H1 (cell line): ENCODE results near the gene TAF15. TPM values are rescaled to one million over a fixed set of nuclear protein-coding genes. Genes with fewer than 3 reads are reported as not detected.

ENCODE experiments used
- CTCF ChIA-PET: fragments of 300-600 bp; sonication (Branson Sonifier 250); formaldehyde crosslinking; loops from one replicate; lab custom pipeline; 2021; ENCODE audit not compliant: partially characterized antibody; lab: Charles Lee
- POLR2A ChIA-PET: fragments of 300-600 bp; sonication (Branson Sonifier 250); formaldehyde crosslinking; loops from one replicate; lab custom pipeline; 2021; ENCODE audit warnings: inconsistent platforms; ENCODE audit not compliant: partially characterized antibody; lab: Charles Lee
- DNase-seq, 2 experiments: peaks; one replicate each; pipeline versions ENCODE4 v3.0.0 to v3.0.0-alpha.2; 2010 to 2022; ENCODE audit warnings: low spot score in 2 of 2, low read depth in 1 of 2, mixed read lengths in 1 of 2
- FAIRE-seq: peaks from 2 replicates; lab custom pipeline; 2011; peaks lifted over from hg19 to GRCh38; lab: Jason Lieb, UNC
- H2AFZ ChIP-seq: 2 replicates; pipeline ENCODE4 v1.8.1; 2012; ENCODE audit warnings: low read length, inconsistent platforms
- H2AK5ac ChIP-seq: 2 replicates; pipeline ENCODE4 v1.6.1; 2013; ENCODE audit warnings: low read depth, low read length
- H2BK120ac ChIP-seq: replicated peaks from 2 replicates; pipeline ENCODE3; 2013; ENCODE audit warnings: low read depth, low read length, inconsistent platforms
- H2BK12ac ChIP-seq: 2 replicates; pipeline ENCODE4 v1.6.1; 2013; ENCODE audit warnings: low read depth, low read length
- H2BK15ac ChIP-seq: 2 replicates; pipeline ENCODE4 v1.6.1; 2013; ENCODE audit warnings: low read length
- H2BK20ac ChIP-seq: 2 replicates; pipeline ENCODE4 v1.6.1; 2013; ENCODE audit warnings: low read length
- H2BK5ac ChIP-seq: 2 replicates; pipeline ENCODE4 v1.6.1; 2013; ENCODE audit warnings: low read depth, low read length
- H3K14ac ChIP-seq: 2 replicates; pipeline ENCODE4 v1.6.1; 2013; ENCODE audit warnings: inconsistent platforms; ENCODE audit not compliant: insufficient read length
- H3K18ac ChIP-seq: 2 replicates; pipeline ENCODE4 v1.6.1; 2013; ENCODE audit warnings: low read length; ENCODE audit errors: extremely low read depth
- H3K23ac ChIP-seq: 2 replicates; pipeline ENCODE4 v1.6.1; 2013; ENCODE audit warnings: inconsistent platforms; ENCODE audit not compliant: insufficient read length
- H3K23me2 ChIP-seq: 2 replicates; pipeline ENCODE4 v1.6.1; 2013; ENCODE audit warnings: low read depth, low read length
- H3K27ac ChIP-seq: 2 replicates; pipeline ENCODE4 v1.6.1; 2011; ENCODE audit warnings: low read depth, low read length, inconsistent platforms
- H3K27me3 ChIP-seq, 4 experiments: replicated peaks in 1 of 4; 1 replicate in 1 of 4; 2 replicates in 3 of 4; pipeline versions ENCODE4 v1.6.1 to v1.8.1; 2011 to 2013; ENCODE audit warnings: low read length in 3 of 4, mild to moderate bottlenecking in 3 of 4, inconsistent platforms in 2 of 4, mixed read lengths in 2 of 4, moderate library complexity in 1 of 4; ENCODE audit not compliant: control insufficient read depth in 3 of 4, insufficient read depth in 3 of 4; ENCODE audit errors: extremely low read depth in 1 of 4
- H3K36me3 ChIP-seq, 4 experiments: 2 replicates each; pipeline versions ENCODE4 v1.6.1 to v1.8.1; 2011 to 2013; ENCODE audit warnings: mild to moderate bottlenecking in 4 of 4, low read length in 3 of 4, moderate library complexity in 2 of 4, control low read depth in 1 of 4, inconsistent platforms in 1 of 4; ENCODE audit not compliant: insufficient read depth in 4 of 4, control insufficient read depth in 2 of 4
- H3K4ac ChIP-seq: replicated peaks from 2 replicates; pipeline ENCODE3; 2013; ENCODE audit warnings: low read length, low read depth, mixed read lengths, inconsistent platforms; ENCODE audit not compliant: insufficient read length
- H3K4me1 ChIP-seq, 4 experiments: replicated peaks in 1 of 4; 1 replicate in 1 of 4; 2 replicates in 3 of 4; pipeline versions ENCODE4 v1.6.1 to v1.8.1; 2011 to 2013; ENCODE audit warnings: low read length in 3 of 4, inconsistent platforms in 2 of 4, mixed read lengths in 1 of 4; ENCODE audit not compliant: insufficient read depth in 4 of 4, control insufficient read depth in 3 of 4
- H3K4me2 ChIP-seq, 2 experiments: 2 replicates each; pipeline versions ENCODE4 v1.6.1 to v1.8.1; 2011 to 2013; ENCODE audit warnings: low read depth in 2 of 2, low read length in 2 of 2, control low read depth in 1 of 2, inconsistent platforms in 1 of 2, mild to moderate bottlenecking in 1 of 2; ENCODE audit not compliant: insufficient read depth in 1 of 2
- H3K4me3 ChIP-seq, 4 experiments: fragments of 200-600, 300-600 bp in 1 of 4; sonication (generic), shearing (Covaris generic), sonication (Bioruptor Twin) in 1 of 4; 2 replicates each; pipeline versions ENCODE4 v1.5.1 to v1.8.1; 2011 to 2016; ENCODE audit warnings: low read length in 4 of 4, low read depth in 3 of 4, control low read depth in 2 of 4, inconsistent platforms in 2 of 4, mild to moderate bottlenecking in 2 of 4, mixed read lengths in 1 of 4, moderate library complexity in 1 of 4; ENCODE audit not compliant: insufficient read depth in 2 of 4; ENCODE audit errors: extremely low read depth in 1 of 4
- H3K56ac ChIP-seq: replicated peaks from 2 replicates; pipeline ENCODE3; 2013; ENCODE audit warnings: low read depth, mild to moderate bottlenecking, mixed read lengths, low read length, inconsistent platforms; ENCODE audit not compliant: insufficient read length
- H3K79me1 ChIP-seq: 2 replicates; pipeline ENCODE4 v1.6.1; 2013; ENCODE audit warnings: low read depth, low read length, control low read depth
- H3K79me2 ChIP-seq, 2 experiments: 2 replicates each; pipeline versions ENCODE4 v1.6.1 to v1.8.1; 2012 to 2013; ENCODE audit warnings: low read length in 2 of 2, mild to moderate bottlenecking in 2 of 2, inconsistent platforms in 1 of 2; ENCODE audit not compliant: insufficient read depth in 2 of 2, control insufficient read depth in 1 of 2
- H3K9ac ChIP-seq, 4 experiments: replicated peaks in 1 of 4; 1 replicate in 1 of 4; 2 replicates in 3 of 4; pipeline versions ENCODE4 v1.6.1 to v1.8.1; 2011 to 2013; ENCODE audit warnings: low read depth in 3 of 4, low read length in 3 of 4, control low read depth in 2 of 4, mild to moderate bottlenecking in 2 of 4, moderate library complexity in 2 of 4, inconsistent platforms in 1 of 4; ENCODE audit errors: extremely low read depth in 1 of 4
- H3K9me3 ChIP-seq, 2 experiments: 2 replicates each; pipeline versions ENCODE4 v1.6.1 to v1.8.1; 2012 to 2013; ENCODE audit warnings: mild to moderate bottlenecking in 2 of 2, moderate library complexity in 2 of 2, control low read depth in 1 of 2, inconsistent platforms in 1 of 2, low read depth in 1 of 2, low read length in 1 of 2, mixed read lengths in 1 of 2; ENCODE audit not compliant: insufficient read depth in 2 of 2
- H4K20me1 ChIP-seq, 2 experiments: replicated peaks in 1 of 2; 2 replicates each; pipeline versions ENCODE3 to v1.8.1; 2011 to 2013; ENCODE audit warnings: inconsistent platforms in 2 of 2, low read length in 2 of 2, mild to moderate bottlenecking in 1 of 2; ENCODE audit not compliant: insufficient read depth in 2 of 2, control insufficient read depth in 1 of 2
- H4K5ac ChIP-seq: 2 replicates; pipeline ENCODE4 v1.6.1; 2013; ENCODE audit warnings: low read length, low read depth, mixed read lengths, inconsistent platforms; ENCODE audit not compliant: insufficient read length
- H4K8ac ChIP-seq: 2 replicates; pipeline ENCODE4 v1.8.0; 2013; ENCODE audit warnings: mild to moderate bottlenecking, moderate library complexity, low read length, inconsistent platforms; ENCODE audit not compliant: insufficient read depth; ENCODE audit errors: extremely low read depth
- H4K91ac ChIP-seq: replicated peaks from 2 replicates; pipeline ENCODE3; 2013; ENCODE audit warnings: low read length, mixed read lengths, inconsistent platforms; ENCODE audit not compliant: insufficient read length
- WGBS, 2 experiments: shearing (Covaris generic) in 1 of 2; methylation state at CpG; one replicate each; pipeline versions ENCODE4 v1.1.6 to v1.1.7; 2013 to 2015; ENCODE audit warnings: low lambda C conversion rate in 2 of 2, mixed read lengths in 2 of 2, inconsistent platforms in 1 of 2, low coverage in 1 of 2, missing lambda C conversion rate in 1 of 2; ENCODE audit not compliant: insufficient replicate concordance in 2 of 2, insufficient coverage in 1 of 2, insufficient read length in 1 of 2; ENCODE audit errors: extremely low coverage in 1 of 2, missing lambda C conversion rate in 1 of 2; 5-methylcytosine and 5-hydroxymethylcytosine counted together
- polyA plus RNA-seq, 7 experiments: library from polyadenylated mRNA; depleted of rRNA in 3 of 7; stranded (reverse) in 5 of 7; unstranded in 2 of 7; fragments of >200 nt in 5 of 7; fragments of 200-250 nt in 2 of 7; gene quantifications; 1 replicate in 5 of 7; 2 replicates in 1 of 7; 4 replicates in 1 of 7; pipeline versions ENCODE4 v1.2.1 to v1.2.3, GENCODE V29; 2011 to 2013; ENCODE audit warnings: missing spikeins in 2 of 7, mixed read lengths in 2 of 7
- total RNA-seq: library from RNA; stranded (reverse); fragmentation: NEBNext Ultra II Directional; extraction: Animal tissue kit (Norgen Biotek cat#: 25700); gene quantifications from 2 replicates; pipeline ENCODE4 v1.2.1, GENCODE V29; 2021

TAF15 gene
- total and polyA plus RNA-seq, 2 of the 8 experiments (the other 6 are each of a cell fraction or from before 2014, with no cell fraction given): 80.1 to 338 TPM

DNA sequence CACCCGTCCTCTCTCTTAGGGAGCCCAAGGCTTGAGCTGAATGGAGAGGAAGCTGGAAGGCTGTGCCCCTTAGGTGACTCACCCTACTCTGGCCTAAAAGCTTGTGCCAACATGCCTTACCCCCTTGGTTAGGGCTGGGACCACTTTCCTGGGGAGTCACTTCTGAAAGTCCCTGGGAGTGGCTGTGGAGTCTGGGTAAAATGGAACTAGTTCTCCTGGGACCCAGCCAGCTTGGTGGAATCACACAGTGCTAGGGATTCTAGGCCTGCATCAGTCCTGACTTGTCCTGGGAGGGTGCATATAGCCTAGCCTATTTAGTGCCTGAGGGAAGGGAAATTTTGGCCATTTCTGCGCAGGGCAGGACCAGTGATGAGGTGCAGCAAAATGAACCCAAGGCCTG lies 24.4 kb upstream of the TAF15 start:
- H3K4ac ChIP-seq: no peak overlapping the region
- H4K20me1 ChIP-seq: no peaks in the 10 kb centered on the region
- no peak overlapping the region for H3K9ac ChIP-seq
- H3K27ac ChIP-seq: no peak overlapping the region
- H2BK120ac ChIP-seq: no peak overlapping the region
- no peak overlapping the region for H3K4me3 ChIP-seq
- H2AFZ ChIP-seq: no peak overlapping the region
- CTCF ChIA-PET: interaction anchor here (0.8 to 17.5 kb wide), 5 partner anchors 18 to 232 kb away, joined by 3 to 247 read pairs (median 4); no protein-coding TSS in a partner anchor
- FAIRE-seq: no peak
- no peak overlapping the region for H4K91ac ChIP-seq
- no peaks in the 10 kb centered on the region for H3K79me2 ChIP-seq
- H3K36me3 ChIP-seq: no peaks in the 10 kb centered on the region; a peak in 1 of 8 replicates
- no peak overlapping the region for H2BK12ac ChIP-seq
- no peak overlapping the region for H2BK15ac ChIP-seq
- no peaks in the 10 kb centered on the region for H3K79me1 ChIP-seq
- no peak overlapping the region for H4K8ac ChIP-seq
- no peak overlapping the region for H3K4me2 ChIP-seq
- no peak overlapping the region for H3K56ac ChIP-seq
- no peaks in the 10 kb centered on the region for H3K23me2 ChIP-seq
- WGBS, 2 experiments: 81% methylated on average over 2 of the region's 2 CpGs; no CpG with 5 or more reads in 1 of the 2 experiments
- H3K18ac ChIP-seq: no peak overlapping the region
- POLR2A ChIA-PET: interaction anchor here (0.7 to 1.6 kb wide), 3 partner anchors 19 to 43 kb away, joined by 3 read pairs; no protein-coding TSS in a partner anchor
- H2BK5ac ChIP-seq: no peak overlapping the region
- no peak overlapping the region for H3K23ac ChIP-seq
- H3K9me3 ChIP-seq: no peaks in the 10 kb centered on the region
- H3K4me1 ChIP-seq: peaks cover 0 to 2% (median 0%) of the 10 kb centered on the region in 4 experiments; a peak in 1 of 7 replicates
- H4K5ac ChIP-seq: no peak overlapping the region
- no peak for DNase-seq
- no peak overlapping the region for H2BK20ac ChIP-seq
- H3K27me3 ChIP-seq: peaks cover 0 to 4% (median 0%) of the 10 kb centered on the region in 4 experiments; a peak in 2 of 7 replicates
- H2AK5ac ChIP-seq: no peak overlapping the region
- no peak overlapping the region for H3K14ac ChIP-seq
